ENCODE measurements around the gene PIWIL4. TPM values are rescaled to one million over a fixed set of nuclear protein-coding genes. Genes with fewer than 3 reads are reported as not detected.

Gene PIWIL4
- total and polyA plus RNA-seq, 2 of the 8 experiments (the other 6 are each of a cell fraction or from before 2014, with no cell fraction given): 0.51 to 0.52 TPM

- Histone ChIP-seq H3K23me2 (ENCODE audit: low read depth, low read length) (no peaks in the 10 kb centered on the region), H3K56ac (replicated peaks; ENCODE audit: insufficient read length, low read depth, low read length) (no peak overlapping the region), H2BK15ac (ENCODE audit: low read length) (no peak overlapping the region), H3K36me3 (ENCODE audit: control insufficient read depth in 2 of 4, insufficient read depth in 4 of 4, low read length in 3 of 4) (no peaks in the 10 kb centered on the region), H2BK120ac (replicated peaks; ENCODE audit: low read depth, low read length) (no peak overlapping the region), H3K79me2 (ENCODE audit: control insufficient read depth in 1 of 2, insufficient read depth in 2 of 2, low read length in 2 of 2) (no peaks in the 10 kb centered on the region), H3K18ac (ENCODE audit: extremely low read depth, low read length) (no peak overlapping the region), H3K27me3 (replicated peaks in 1 of 4; ENCODE audit: control insufficient read depth in 3 of 4, extremely low read depth in 1 of 4, insufficient read depth in 3 of 4, low read length in 3 of 4) (no peaks in the 10 kb centered on the region), H4K5ac (ENCODE audit: insufficient read length, low read depth, low read length) (no peak overlapping the region), H3K14ac (ENCODE audit: insufficient read length) (no peak overlapping the region), H3K4me1 (replicated peaks in 1 of 4; ENCODE audit: control insufficient read depth in 3 of 4, insufficient read depth in 4 of 4, low read length in 3 of 4) (no peaks in the 10 kb centered on the region), H3K4me2 (ENCODE audit: insufficient read depth in 1 of 2, low read depth in 2 of 2, low read length in 2 of 2) (no peak overlapping the region), H3K9me3 (ENCODE audit: insufficient read depth in 2 of 2, low read depth in 1 of 2, low read length in 1 of 2) (no peaks in the 10 kb centered on the region), H3K4me3 (ENCODE audit: extremely low read depth in 1 of 4, insufficient read depth in 2 of 4, low read depth in 3 of 4, low read length in 4 of 4) (no peak overlapping the region), H4K20me1 (replicated peaks in 1 of 2; ENCODE audit: control insufficient read depth in 1 of 2, insufficient read depth in 2 of 2, low read length in 2 of 2) (no peaks in the 10 kb centered on the region), H3K4ac (replicated peaks; ENCODE audit: insufficient read length, low read depth, low read length) (no peak overlapping the region), H3K23ac (ENCODE audit: insufficient read length) (no peak overlapping the region), H3K9ac (replicated peaks in 1 of 4; ENCODE audit: extremely low read depth in 1 of 4, low read depth in 3 of 4, low read length in 3 of 4) (no peak overlapping the region), H2AFZ (ENCODE audit: low read length) (no peak overlapping the region), H2BK12ac (ENCODE audit: low read depth, low read length) (no peak overlapping the region), H4K91ac (replicated peaks; ENCODE audit: insufficient read length, low read length) (no peak overlapping the region), H2BK5ac (ENCODE audit: low read depth, low read length) (no peak overlapping the region), H2BK20ac (ENCODE audit: low read length) (no peak overlapping the region), H3K27ac (ENCODE audit: low read depth, low read length) (no peak overlapping the region), H2AK5ac (ENCODE audit: low read depth, low read length) (no peak overlapping the region), H3K79me1 (ENCODE audit: low read depth, low read length) (no peaks in the 10 kb centered on the region), H4K8ac (ENCODE audit: extremely low read depth, insufficient read depth, low read length) (no peak overlapping the region)
- ChIA-PET CTCF (ENCODE audit: partially characterized antibody) (interaction anchor here (1.2 to 2.0 kb wide), 2 partner anchors 9 to 13 kb away, joined by 3 to 5 read pairs; no protein-coding TSS in a partner anchor), POLR2A (ENCODE audit: partially characterized antibody) (no interaction called here)
- DNase-seq (ENCODE audit: low read depth in 1 of 2, low spot score in 2 of 2) (no peak), FAIRE-seq (no peak)
- TF ChIP-seq, protein P1, sequence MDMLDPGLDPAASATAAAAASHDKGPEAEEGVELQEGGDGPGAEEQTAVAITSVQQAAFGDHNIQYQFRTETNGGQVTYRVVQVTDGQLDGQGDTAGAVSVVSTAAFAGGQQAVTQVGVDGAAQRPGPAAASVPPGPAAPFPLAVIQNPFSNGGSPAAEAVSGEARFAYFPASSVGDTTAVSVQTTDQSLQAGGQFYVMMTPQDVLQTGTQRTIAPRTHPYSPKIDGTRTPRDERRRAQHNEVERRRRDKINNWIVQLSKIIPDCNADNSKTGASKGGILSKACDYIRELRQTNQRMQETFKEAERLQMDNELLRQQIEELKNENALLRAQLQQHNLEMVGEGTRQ (IDR thresholded peaks at IDR 0.05; ENCODE audit: low read length): no peak
- TF ChIP-seq ATF3 (IDR thresholded peaks at IDR 0.05; ENCODE audit: insufficient read depth, low read depth, low read length) (no peak), TAF7 (optimal IDR thresholded peaks at IDR 0.05; ENCODE audit: borderline replicate concordance, low read depth, low read length) (no peak), SIN3A (conservative IDR thresholded peaks at IDR 0.05 in 1 of 2, IDR thresholded peaks at IDR 0.05 in 1 of 2; ENCODE audit: low read depth in 1 of 2, low read length in 2 of 2) (no peak), YY1 (IDR thresholded peaks at IDR 0.05; ENCODE audit: low read depth, low read length) (no peak), SUZ12 (IDR thresholded peaks at IDR 0.05; ENCODE audit: low read length) (no peak), SIRT6 (IDR thresholded peaks at IDR 0.05; ENCODE audit: low read length) (no peak), EZH2 (IDR thresholded peaks at IDR 0.05; ENCODE audit: low read depth, low read length, severe bottlenecking) (no peak)
- 87% methylated on average over 13 of the region's 13 CpGs; no CpG with 5 or more reads in 1 of the 2 experiments for WGBS, 2 experiments (ENCODE audit: extremely low coverage in 1 of 2, insufficient coverage in 1 of 2, insufficient read length in 1 of 2, insufficient replicate concordance in 2 of 2, low coverage in 1 of 2, low lambda C conversion rate in 2 of 2, missing lambda C conversion rate in 1 of 2)
Observed at GRCh38 chr11:94574193-94574961, 7.2 kb downstream of the PIWIL4 start.
